Thyroid gland (tissue), 4 donors: ENCODE data around the gene WDR45.

Source experiments
- CTCF ChIP-seq, 6 experiments: fragments of 200-600 bp in 3 of 6; fragments of 450-650 bp in 3 of 6; sonication (generic) in 3 of 6; IDR thresholded peaks; one replicate each; pipeline ENCODE4 v1.5.1; 2016 to 2019; ENCODE audit warnings: antibody characterized with exemption in 6 of 6, mild to moderate bottlenecking in 2 of 6, inconsistent platforms in 1 of 6, moderate library complexity in 1 of 6
- POLR2A ChIP-seq, 2 donors: fragments of 450-650 bp; IDR thresholded peaks; one replicate each; pipeline ENCODE4 v1.6.1; 2017; ENCODE audit warnings: antibody characterized with exemption in 2 of 2, mild to moderate bottlenecking in 2 of 2, moderate library complexity in 1 of 2

GRCh38 chrX:49096419-49096818 lies 16.7 kb upstream of the WDR45 start:
- no peak for TF ChIP-seq POLR2A (IDR thresholded peaks at IDR 0.05)
- TF ChIP-seq CTCF (IDR thresholded peaks at IDR 0.05): no peak
